Stimulated activated CD8-positive, alpha-beta memory T cell treated with anti-CD3 and anti-CD28 coated beads, Interleukin-7, amount 100 ng/mL, for 4 hours (primary cell): Measurements from ENCODE around the gene KAZN.

ENCODE experiments used
- DNase-seq, 2 donors: peaks; one replicate each; pipeline ENCODE4 v3.0.0-alpha.2; 2020; ENCODE audit warnings: low read depth in 2 of 2

KAZN gene

GRCh38 chr1:14794136-14794768 is 195.8 kb downstream of the KAZN start:
- no peak for DNase-seq

GRCh38 chr1:14794906-14795305 is 196.4 kb downstream of the KAZN start:
- no peak for DNase-seq

GRCh38 chr1:14795589-14795988 is 197.1 kb downstream of the KAZN start:
- no peak for DNase-seq

DNA sequence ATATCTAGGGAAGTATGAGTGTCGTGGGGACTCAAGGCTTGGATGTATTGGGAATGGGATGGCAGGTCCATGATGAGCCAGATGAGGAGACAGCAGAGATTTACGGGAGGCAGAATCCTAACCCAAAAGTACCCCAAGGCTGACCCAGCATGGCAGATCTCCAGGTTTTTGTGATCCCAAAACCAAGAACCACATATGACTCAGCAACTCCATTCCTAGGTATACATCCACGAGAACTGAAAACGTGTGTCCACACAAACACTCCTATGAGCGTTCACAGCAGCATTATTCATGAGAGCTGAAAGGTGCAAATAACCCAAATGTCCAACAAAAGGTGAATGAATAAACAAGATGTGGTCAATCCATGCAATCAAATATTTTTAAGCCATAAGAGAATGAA is 201.5 kb downstream of the KAZN start:
- no peak for DNase-seq

GRCh38 chr1:14800500-14801076 is 202.1 kb downstream of the KAZN start:
- DNase-seq, result no peak

GRCh38 chr1:14803002-14803789 is 204.7 kb downstream of the KAZN start:
- no peak for DNase-seq

DNA sequence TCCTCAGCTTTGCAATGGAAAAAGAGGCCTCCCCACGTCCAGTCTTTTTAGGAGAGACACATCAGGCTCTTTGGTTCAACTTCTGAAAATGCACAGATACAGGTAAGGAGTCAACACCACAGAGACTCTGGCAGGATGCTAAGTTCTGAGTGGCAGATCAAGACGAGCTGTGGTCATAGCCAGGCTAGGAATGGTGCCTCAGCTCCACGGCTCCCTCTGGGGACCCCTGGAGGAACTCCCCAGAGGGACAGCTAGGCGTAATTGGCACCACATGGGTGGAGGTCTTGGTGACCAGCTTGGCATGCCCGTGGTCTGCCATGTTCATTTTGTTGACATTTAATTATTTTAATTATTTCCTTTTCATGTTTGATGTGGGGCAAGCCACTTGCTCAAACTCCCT is 206.1 kb downstream of the KAZN start:
- no peak for DNase-seq

- DNase-seq, result no peak
Observed at GRCh38 chr1:14806772-14807171, 208.3 kb downstream of the KAZN start.

GRCh38 chr1:14808768-14809167 is 210.3 kb downstream of the KAZN start:
- DNase-seq, result no peak

DNA sequence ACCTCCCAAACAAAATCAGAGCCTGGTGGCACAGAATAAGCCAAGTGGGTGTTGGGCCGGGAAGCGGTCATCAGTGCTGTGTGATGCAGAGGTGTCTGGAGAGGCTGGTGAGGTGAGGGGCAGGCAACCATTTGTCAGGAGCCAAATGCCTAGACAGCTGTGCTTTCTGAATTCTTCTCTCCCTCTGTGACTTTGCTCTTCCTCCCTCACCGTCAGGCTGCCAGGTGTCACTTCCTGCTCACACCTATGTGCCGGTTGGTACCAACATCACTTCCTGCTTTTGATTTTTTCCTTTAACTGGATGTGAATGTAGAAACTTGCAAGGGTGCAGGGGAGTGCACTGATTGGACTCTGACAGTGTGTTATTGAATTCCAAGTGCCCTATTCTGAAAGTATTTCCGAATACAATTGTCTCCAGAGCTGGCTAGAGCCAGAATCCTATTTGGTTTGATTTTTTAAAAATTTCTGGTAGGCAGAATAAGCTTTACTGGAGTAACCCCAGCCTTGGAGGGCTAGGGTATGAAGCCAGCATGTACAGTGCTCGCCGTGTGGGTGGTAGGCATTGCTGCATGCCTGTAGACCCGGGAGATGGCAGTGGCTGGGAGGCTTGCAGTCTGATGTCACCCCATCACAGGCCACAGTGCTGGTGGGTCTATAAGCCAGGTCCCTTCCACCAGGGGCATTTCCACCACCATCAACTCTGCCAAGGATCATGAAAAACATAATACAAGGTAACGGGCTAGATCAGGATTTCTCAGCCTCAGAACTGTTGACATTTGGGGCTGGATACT is 210.9 kb downstream of the KAZN start:
- DNase-seq, result no peak

GRCh38 chr1:14810595-14811361 is 212.3 kb downstream of the KAZN start:
- DNase-seq, result no peak

DNA sequence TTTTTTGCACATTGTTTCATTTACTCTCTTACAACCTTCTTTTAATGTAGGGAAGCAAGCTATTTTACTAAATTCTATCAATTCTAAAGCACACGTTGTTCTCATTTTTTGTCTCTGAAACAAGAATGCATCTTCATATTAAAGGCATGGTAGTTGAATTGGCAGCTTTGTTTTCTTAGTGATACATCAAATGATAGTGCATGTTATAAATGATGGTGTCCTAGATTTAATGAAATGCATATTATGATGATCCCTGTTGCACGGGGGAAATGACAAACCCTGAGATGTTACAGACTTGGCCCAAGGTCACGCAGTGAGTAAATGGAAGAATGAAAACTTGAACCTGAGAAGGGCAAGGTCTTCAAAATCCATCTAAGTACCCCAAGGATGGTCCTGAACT is 213.1 kb downstream of the KAZN start:
- no peak for DNase-seq

- DNase-seq, result no peak
Observed at GRCh38 chr1:14812189-14812588, 213.7 kb downstream of the KAZN start.

DNA sequence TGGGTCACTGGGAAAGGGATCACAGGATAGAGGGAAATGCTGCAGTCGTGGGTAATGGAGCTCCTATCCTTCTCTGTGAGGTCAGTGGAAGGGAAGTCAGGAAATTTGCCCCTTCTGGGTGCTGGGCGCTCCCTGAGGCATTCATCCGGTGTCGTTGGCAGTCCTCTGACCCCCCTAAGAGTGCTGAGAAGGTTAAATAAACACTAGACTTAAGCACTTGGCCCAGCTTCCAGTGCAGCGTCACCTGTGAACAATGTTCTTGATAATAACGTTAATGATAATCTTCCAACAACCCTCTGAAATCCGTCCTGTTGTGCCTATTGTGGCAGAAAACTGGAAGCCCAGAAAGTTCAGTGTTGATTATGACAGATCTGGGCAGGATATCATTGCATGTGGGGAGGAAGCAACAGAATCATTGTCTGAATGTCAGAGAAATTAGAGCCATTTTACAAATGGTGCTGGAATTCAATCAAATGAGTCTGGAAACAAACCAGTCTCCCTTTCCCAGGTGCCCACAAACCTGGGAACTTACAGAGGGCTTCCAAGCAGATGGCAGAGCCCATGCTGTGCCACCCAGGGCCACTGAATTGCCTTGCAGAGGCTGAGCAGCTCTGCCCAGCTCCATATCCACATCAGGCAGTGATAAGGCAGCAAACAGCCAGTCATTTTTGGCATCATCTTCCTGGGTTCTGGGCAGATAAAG is 216.8 kb downstream of the KAZN start:
- no peak for DNase-seq

- no peak for DNase-seq
Observed at GRCh38 chr1:14817223-14818170, 219.0 kb downstream of the KAZN start.

DNA sequence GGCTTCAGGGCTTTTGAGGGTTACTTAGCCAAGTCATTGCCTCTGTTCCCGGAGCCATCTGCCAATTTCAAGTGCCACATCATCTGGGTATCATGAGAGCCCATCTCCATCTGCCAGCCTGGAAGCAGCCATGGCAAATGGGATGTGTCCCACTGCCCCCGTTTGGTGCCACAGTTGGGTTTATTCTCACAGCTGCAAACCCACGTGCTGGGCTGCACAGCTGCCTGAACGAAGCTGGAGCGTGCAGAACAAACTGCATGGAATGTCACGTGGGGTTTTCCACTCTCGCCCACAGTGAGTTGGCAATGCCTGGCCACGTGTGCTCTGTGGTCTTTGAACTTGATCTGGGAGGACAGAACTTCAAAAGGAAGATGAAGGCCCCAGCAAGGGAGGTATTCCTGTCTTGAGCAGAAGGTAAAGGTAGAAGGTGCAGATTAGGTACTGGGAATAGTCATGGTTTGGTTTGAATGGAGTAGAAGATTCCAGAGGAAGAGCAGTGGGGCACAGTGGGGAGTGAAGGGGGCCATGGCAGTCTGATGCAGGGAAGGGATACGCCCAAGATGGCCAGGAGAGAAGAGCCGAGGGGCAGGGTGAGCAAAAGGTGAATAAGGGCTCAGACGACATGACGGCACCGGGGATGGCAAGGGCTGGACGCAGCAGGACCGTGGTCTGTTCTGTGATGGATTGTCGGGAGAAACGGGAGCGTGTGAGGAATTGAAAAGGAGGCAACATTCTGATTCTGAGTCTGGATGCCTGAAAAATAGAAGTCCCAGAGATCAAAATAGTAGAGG is 222.0 kb downstream of the KAZN start:
- no peak for DNase-seq

DNA sequence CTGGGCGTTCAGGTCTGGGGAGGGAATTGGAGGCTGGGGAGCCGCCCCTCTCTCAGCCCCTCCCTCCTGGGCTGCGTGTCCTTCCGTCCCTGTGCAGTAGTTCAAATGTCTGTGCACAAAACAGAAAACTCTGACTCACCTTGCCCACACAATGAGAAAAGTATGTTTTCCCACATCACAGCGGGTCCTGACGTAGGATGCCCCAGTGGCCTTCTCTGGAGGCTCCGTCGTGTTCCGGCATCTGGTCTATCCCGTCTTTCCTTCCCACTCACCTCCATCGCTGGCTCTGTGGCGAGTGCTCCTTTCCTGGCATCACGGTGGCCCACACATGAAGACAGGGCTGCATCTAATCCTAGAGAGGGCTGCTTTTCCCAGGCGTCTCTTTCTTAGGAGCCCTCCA is 224.0 kb downstream of the KAZN start:
- DNase-seq, result no peak

DNA sequence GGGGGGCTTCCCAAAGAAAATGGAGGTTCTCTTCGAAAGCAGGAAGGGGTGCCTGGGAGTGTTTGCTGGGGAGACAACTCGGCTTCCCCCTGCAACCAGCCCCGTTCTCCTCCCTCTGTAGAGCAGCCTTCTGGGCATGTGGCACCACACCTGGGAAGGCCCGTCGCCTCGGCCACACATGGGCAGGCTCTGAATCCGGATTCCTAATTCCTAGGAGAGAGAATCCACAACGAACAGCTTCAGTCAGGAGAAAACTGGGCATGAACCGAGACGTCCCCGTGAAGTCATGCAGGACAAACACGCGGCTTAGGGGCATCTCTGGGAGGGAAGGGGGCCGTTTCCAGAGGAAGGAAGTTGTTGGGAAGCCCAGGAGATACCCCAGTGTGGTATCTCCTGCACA is 224.5 kb downstream of the KAZN start:
- no peak for DNase-seq

- no peak for DNase-seq
Observed at GRCh38 chr1:14824314-14824915, 225.9 kb downstream of the KAZN start.
